HEK293T (cell line): ENCODE measurements around the gene C19orf38.
A peak's percentile ranks its signal among the peaks of the same experiment; 100 is the strongest.
"Not testable (repeated sequence)": the region's sequence is repeated elsewhere in the genome, so short reads cannot be mapped to it uniquely, and the experiment has no call there.

Source experiments
- CTCF ChIA-PET: fragments of 350-600 bp; formaldehyde crosslinking; extraction: SDS; loops from one replicate; lab custom pipeline; 2021; ENCODE audit warnings: antibody characterized with exemption, inconsistent platforms; lab: Yijun Ruan, JAX
- POLR2A ChIA-PET: fragments of 350-600 bp; formaldehyde crosslinking; extraction: SDS; loops from one replicate; lab custom pipeline; 2020; ENCODE audit warnings: antibody characterized with exemption, inconsistent platforms; lab: Yijun Ruan, JAX
- DNase-seq: peaks from one replicate; pipeline ENCODE4 v3.0.0; 2012; ENCODE audit warnings: mixed read lengths; ENCODE audit errors: extremely low spot score
- ARNT ChIP-seq: fragments of 450-650 bp; IDR thresholded peaks from 2 replicates; pipeline ENCODE4 v1.6.1; 2017; ENCODE audit warnings: mild to moderate bottlenecking
- BHLHE40 ChIP-seq: fragments of 450-650 bp; IDR thresholded peaks from 2 replicates; pipeline ENCODE4 v1.6.1; 2016; ENCODE audit warnings: mild to moderate bottlenecking, moderate library complexity, borderline replicate concordance
- CTBP1 ChIP-seq: fragments of 450-650 bp; IDR thresholded peaks from 2 replicates; pipeline ENCODE4 v1.6.1; 2016; ENCODE audit warnings: borderline replicate concordance
- ELF4 ChIP-seq: fragments of 450-650 bp; IDR thresholded peaks from 2 replicates; pipeline ENCODE4 v1.6.1; 2017; ENCODE audit warnings: antibody characterized with exemption
- FOXA1 ChIP-seq: fragments of 450-650 bp; IDR thresholded peaks from 2 replicates; pipeline ENCODE4 v1.6.1; 2016; ENCODE audit warnings: mild to moderate bottlenecking
- FOXK2 ChIP-seq: fragments of 450-650 bp; IDR thresholded peaks from 2 replicates; pipeline ENCODE4 v1.6.1; 2016; ENCODE audit warnings: mild to moderate bottlenecking
- FOXM1 ChIP-seq: fragments of 450-650 bp; IDR thresholded peaks from 2 replicates; pipeline ENCODE4 v1.6.1; 2017; ENCODE audit warnings: mild to moderate bottlenecking, borderline replicate concordance
- HDGF ChIP-seq: fragments of 450-650 bp; IDR thresholded peaks from 2 replicates; pipeline ENCODE4 v1.6.1; 2017; ENCODE audit warnings: antibody characterized with exemption, borderline replicate concordance
- L3MBTL2 ChIP-seq: fragments of 450-650 bp; conservative IDR thresholded peaks from 2 replicates; pipeline ENCODE4 v1.6.1; 2016; ENCODE audit warnings: mild to moderate bottlenecking
- LEF1 ChIP-seq: fragments of 450-650 bp; IDR thresholded peaks from 2 replicates; pipeline ENCODE4 v1.6.1; 2017; ENCODE audit warnings: mild to moderate bottlenecking, borderline replicate concordance
- NFRKB ChIP-seq: fragments of 450-650 bp; IDR thresholded peaks from 2 replicates; pipeline ENCODE4 v1.6.1; 2016; ENCODE audit warnings: mild to moderate bottlenecking, moderate library complexity
- SP1 ChIP-seq: fragments of 450-650 bp; IDR thresholded peaks from 2 replicates; pipeline ENCODE4 v1.6.1; 2017
- SUZ12 ChIP-seq: fragments of 450-650 bp; IDR thresholded peaks from 2 replicates; pipeline ENCODE4 v1.6.1; 2016; ENCODE audit warnings: mild to moderate bottlenecking
- TARDBP ChIP-seq: fragments of 450-650 bp; IDR thresholded peaks from 2 replicates; pipeline ENCODE4 v1.6.1; 2016
- ZNF384 ChIP-seq: fragments of 450-650 bp; IDR thresholded peaks from 2 replicates; pipeline ENCODE4 v1.6.1; 2016
- TF ChIP-seq, protein P1 (sequence below): fragments of 450-650 bp; IDR thresholded peaks from 2 replicates; pipeline ENCODE4 v1.6.1; 2016

C19orf38 gene

DNA sequence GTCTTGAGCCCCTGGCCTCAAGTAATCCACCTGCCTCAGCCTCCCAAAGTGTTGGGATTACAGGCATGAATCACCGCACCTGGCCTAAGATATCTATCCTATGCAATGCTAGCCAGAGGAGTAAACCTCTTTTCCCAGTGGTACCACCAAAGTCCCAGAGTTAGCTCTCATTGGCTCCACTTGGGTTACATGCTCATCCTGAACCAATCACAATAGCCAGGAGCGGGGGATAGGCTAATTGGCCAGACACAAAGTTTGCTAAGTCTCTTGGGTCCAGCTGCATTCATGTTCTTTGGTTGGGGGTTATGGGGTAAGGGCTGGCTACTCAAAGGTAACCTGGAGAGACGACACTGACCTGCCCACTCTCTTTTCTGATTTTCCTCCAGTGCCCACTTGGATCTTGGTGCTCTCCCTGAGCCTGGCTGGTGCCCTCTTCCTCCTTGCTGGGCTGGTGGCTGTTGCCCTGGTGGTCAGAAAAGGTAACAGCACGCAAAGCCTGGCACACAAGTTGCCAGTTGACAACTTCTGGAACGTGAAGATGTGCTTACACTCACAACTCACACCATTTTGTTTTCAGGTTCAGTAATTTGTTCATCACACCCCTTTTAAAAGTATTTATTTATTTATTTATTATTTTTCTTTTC, 7.8 kb downstream of the C19orf38 start:
- POLR2A ChIA-PET, result interaction anchor here (1.4 kb wide), 1 partner anchor 20 kb away, joined by 6 read pairs; the partner anchor contains the start of gene TMED1

DNA sequence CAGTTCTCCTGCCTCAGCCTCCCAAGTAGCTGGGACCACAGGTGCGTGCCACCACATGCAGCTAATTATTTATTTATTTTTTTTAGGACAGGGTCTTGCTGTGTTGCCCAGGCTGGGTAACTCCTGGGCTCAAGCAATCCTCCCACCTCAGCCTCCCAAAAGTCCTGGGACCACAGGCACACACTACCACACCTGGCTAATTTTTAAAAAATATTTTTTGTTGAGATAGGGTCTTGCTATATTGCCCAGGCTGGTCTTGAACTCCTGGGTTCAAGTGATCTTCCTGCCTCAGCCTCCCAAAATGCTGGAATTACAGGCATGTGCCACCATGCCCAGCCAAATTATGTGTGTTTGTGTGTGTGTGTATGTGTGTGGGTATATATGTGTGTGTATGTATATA, 8.7 kb downstream of the C19orf38 start:
- DNase-seq, CTCF ChIA-PET: not testable (repeated sequence)
- POLR2A ChIA-PET, result interaction anchor here (1.4 kb wide), 1 partner anchor 21 kb away, joined by 6 read pairs; the partner anchor contains the start of gene TMED1

More for the DNA sequence above, 7.8 kb downstream of the C19orf38 start:
- TF ChIP-seq FOXK2 (no peak), ARNT (no peak), L3MBTL2 (no peak), ELF4 (no peak), FOXA1 (no peak), BHLHE40 (no peak), HDGF (no peak), NFRKB (no peak), TARDBP (no peak), FOXM1 (no peak), CTBP1 (no peak), SP1 (no peak), ZNF384 (no peak), LEF1 (no peak), SUZ12 (no peak)
- TF ChIP-seq, protein P1, sequence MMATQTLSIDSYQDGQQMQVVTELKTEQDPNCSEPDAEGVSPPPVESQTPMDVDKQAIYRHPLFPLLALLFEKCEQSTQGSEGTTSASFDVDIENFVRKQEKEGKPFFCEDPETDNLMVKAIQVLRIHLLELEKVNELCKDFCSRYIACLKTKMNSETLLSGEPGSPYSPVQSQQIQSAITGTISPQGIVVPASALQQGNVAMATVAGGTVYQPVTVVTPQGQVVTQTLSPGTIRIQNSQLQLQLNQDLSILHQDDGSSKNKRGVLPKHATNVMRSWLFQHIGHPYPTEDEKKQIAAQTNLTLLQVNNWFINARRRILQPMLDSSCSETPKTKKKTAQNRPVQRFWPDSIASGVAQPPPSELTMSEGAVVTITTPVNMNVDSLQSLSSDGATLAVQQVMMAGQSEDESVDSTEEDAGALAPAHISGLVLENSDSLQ, result no peak
- CTCF ChIA-PET, result interaction anchor here (6.4 kb wide), 1 partner anchor 9 kb away, joined by 48 read pairs; no protein-coding TSS in a partner anchor
- DNase-seq, result no peak

DNA sequence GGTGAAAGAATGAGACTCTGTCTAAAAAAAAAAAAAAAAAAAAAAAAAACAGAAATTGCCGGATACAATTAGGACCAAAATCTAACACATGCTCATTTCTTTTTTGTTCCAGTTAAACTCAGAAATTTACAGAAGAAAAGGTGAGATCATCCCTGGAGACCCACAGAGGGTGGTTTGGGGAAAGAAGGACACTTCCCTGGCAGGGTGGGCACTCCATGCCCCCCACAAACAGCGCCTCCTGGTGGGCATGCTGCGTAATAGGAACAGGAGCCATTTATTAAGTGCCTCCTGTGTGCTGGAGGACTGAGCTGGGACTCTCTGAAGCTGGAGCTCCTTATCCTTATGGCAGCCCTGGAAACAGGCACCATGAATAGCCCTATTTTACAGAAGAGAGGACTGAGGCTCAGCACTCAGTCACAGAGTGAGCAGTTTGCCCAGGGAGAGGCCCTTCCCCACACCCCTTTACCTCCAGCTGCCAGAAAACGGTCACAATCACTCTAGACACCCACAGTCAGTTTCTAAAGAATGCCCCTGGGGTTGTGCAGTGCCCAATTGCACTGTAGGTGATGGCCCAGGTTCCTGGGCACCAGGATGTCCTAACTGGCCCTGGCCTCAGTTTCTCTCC, 10.1 kb downstream of the C19orf38 start:
- CTCF ChIA-PET, result interaction anchor here (0.6 to 1.3 kb wide), 8 partner anchors 10 to 152 kb away, joined by 3 to 8 read pairs (median 4); partner anchors contain the start of gene TMED1
- peak; percentile 95 for TF ChIP-seq ZNF384
- no peak for TF ChIP-seq NFRKB
- TF ChIP-seq, protein P1, result no peak
- TF ChIP-seq L3MBTL2, result no peak
- no peak for TF ChIP-seq BHLHE40
- peak; percentile 68 for DNase-seq
- POLR2A ChIA-PET, result interaction anchor here (1.5 to 1.7 kb wide), 2 partner anchors 22 to 141 kb away, joined by 7 to 8 read pairs; partner anchors contain the start of genes DNM2 and TMED1

DNA sequence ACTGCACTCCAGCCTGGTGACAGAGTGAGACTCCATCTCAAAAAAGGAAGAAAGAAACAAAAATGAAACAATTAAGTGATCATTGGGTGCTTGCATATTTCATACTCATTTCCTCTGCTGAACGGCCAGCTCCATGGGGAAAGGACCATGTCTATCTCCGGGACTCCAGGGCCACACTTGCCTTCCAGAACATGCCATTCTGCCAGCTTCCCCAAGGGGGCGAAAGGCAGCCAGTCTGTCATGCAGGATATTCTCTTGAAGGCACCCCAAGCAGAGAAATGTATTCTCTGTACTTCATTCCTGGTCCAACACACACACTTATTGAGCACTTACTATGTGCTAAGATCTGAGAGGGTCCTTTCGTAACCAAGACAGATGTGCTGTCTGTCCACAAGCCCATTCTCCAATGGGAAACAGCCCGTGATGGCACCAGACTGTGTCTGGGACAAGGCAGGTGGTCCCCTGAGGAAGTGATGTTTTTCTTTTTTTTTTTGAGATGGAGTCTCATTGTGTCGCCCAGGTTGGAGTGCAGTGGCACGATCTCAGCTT, 13.0 kb downstream of the C19orf38 start:
- no peak for DNase-seq
- TF ChIP-seq, protein P1, result no peak
- TF ChIP-seq FOXK2 (no peak), L3MBTL2 (no peak), SP1 (no peak), ELF4 (no peak), BHLHE40 (no peak), SUZ12 (no peak), HDGF (no peak), LEF1 (no peak), FOXM1 (no peak), ZNF384 (no peak), FOXA1 (no peak), NFRKB (no peak), TARDBP (no peak), ARNT (no peak), CTBP1 (no peak)
- POLR2A ChIA-PET, result interaction anchor here (6.1 kb wide), 1 partner anchor 25 kb away, joined by 72 read pairs; the partner anchor contains the start of gene TMED1
- CTCF ChIA-PET, result interaction anchor here (0.6 to 1.1 kb wide), 3 partner anchors 25 to 340 kb away, joined by 3 to 4 read pairs (median 3); partner anchors contain the start of gene TMED1

DNA sequence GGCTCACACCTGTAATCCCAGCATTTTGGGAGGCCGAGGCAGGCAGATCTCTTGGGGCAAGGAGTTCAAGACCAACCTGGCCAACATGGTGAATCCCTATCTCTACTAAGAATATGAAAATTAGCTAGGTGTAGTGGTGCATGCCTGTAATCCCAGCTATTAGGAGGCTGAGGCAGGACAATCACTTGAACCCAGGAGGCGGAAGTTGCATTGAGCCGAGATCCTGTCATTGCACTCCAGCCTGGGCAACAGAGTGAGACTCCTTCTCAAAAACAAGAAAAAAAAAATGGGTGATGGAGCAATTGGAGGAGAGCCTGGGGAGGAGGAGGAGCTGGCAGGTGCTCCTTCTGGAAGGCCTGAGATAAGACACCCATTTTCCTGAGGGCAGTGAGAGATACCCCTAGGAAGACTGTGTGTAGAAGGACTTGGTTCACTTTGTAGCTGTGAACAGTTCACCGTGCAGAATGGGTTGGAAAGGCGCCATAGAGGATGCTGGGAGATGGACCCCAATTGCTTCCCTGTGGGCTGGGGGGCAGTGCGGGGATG, 14.4 kb downstream of the C19orf38 start:
- ChIA-PET POLR2A (interaction anchor here (6.1 kb wide), 1 partner anchor 26 kb away, joined by 72 read pairs; the partner anchor contains the start of gene TMED1), CTCF (interaction anchor here (1.3 kb wide), 1 partner anchor 8 kb away, joined by 3 read pairs; the partner anchor contains the start of gene CARM1)
- no peak for DNase-seq
- TF ChIP-seq FOXK2 (no peak), HDGF (no peak), ZNF384 (no peak), ELF4 (no peak), FOXA1 (no peak), BHLHE40 (no peak), NFRKB (no peak), TARDBP (no peak), SUZ12 (no peak), LEF1 (no peak), ARNT (no peak), FOXM1 (no peak), L3MBTL2 (no peak)
- TF ChIP-seq, protein P1, result no peak
